ENCODE data around the gene ARHGAP27.
"Not testable (repeated sequence)": the region's sequence is repeated elsewhere in the genome, so short reads cannot be mapped to it uniquely, and the experiment has no call there.

The ARHGAP27 gene

GRCh38 chr17:45452329-45453224 lies 19.9 kb upstream of the ARHGAP27 start:
- not testable (repeated sequence) for H3K27me3 ChIP-seq (ENCODE audit: insufficient read depth, insufficient read length); H3K4me1 ChIP-seq (ENCODE audit: insufficient read depth, insufficient read length); DNase-seq (ENCODE audit: low read depth, low spot score); H3K36me3 ChIP-seq (ENCODE audit: insufficient read depth, insufficient read length, low read length); H3K9me3 ChIP-seq (ENCODE audit: insufficient read depth, low read length); H3K9ac ChIP-seq (ENCODE audit: insufficient read length, low read depth); H3K4me3 ChIP-seq (ENCODE audit: insufficient read length, low read depth)

GRCh38 chr17:45451660-45452059 lies 19.0 kb upstream of the ARHGAP27 start:
- not testable (repeated sequence) for H3K4me3 ChIP-seq (ENCODE audit: insufficient read length, low read depth); H3K9me3 ChIP-seq (ENCODE audit: insufficient read depth, low read length); H3K36me3 ChIP-seq (ENCODE audit: insufficient read depth, insufficient read length, low read length); H3K4me1 ChIP-seq (ENCODE audit: insufficient read depth, insufficient read length); H3K27me3 ChIP-seq (ENCODE audit: insufficient read depth, insufficient read length); DNase-seq (ENCODE audit: low read depth, low spot score); H3K9ac ChIP-seq (ENCODE audit: insufficient read length, low read depth)

GRCh38 chr17:45451131-45451530 lies 18.5 kb upstream of the ARHGAP27 start:
- H3K27me3 ChIP-seq (ENCODE audit: insufficient read depth, insufficient read length), result no peaks in the 10 kb centered on the region
- no peaks in the 10 kb centered on the region for H3K4me1 ChIP-seq (ENCODE audit: insufficient read depth, insufficient read length)
- no peak for DNase-seq (ENCODE audit: low read depth, low spot score)
- H3K36me3 ChIP-seq (ENCODE audit: insufficient read depth, insufficient read length, low read length), result peaks cover 5% of the 10 kb centered on the region
- no peak for TF ChIP-seq ZNF274 (IDR thresholded peaks at IDR 0.05; ENCODE audit: low read depth, low read length)
- TF ChIP-seq YY1 (IDR thresholded peaks at IDR 0.05; ENCODE audit: insufficient read depth, insufficient read length), result no peak
- TF ChIP-seq SUZ12 (IDR thresholded peaks at IDR 0.05; ENCODE audit: extremely low read depth, insufficient read depth, insufficient read length), result no peak
- no peaks in the 10 kb centered on the region for H3K9me3 ChIP-seq (ENCODE audit: insufficient read depth, low read length)
- H3K9ac ChIP-seq (ENCODE audit: insufficient read length, low read depth), result no peak overlapping the region
- H3K4me3 ChIP-seq (ENCODE audit: insufficient read length, low read depth), result no peak overlapping the region

- not testable (repeated sequence) for H3K4me1 ChIP-seq (ENCODE audit: insufficient read depth, insufficient read length); H3K9me3 ChIP-seq (ENCODE audit: insufficient read depth, low read length); H3K4me3 ChIP-seq (ENCODE audit: insufficient read length, low read depth); H3K9ac ChIP-seq (ENCODE audit: insufficient read length, low read depth); H3K27me3 ChIP-seq (ENCODE audit: insufficient read depth, insufficient read length); DNase-seq (ENCODE audit: low read depth, low spot score)
- H3K36me3 ChIP-seq (ENCODE audit: insufficient read depth, insufficient read length, low read length), result peaks cover 12% of the 10 kb centered on the region
These were observed 17.1 kb upstream of the ARHGAP27 start for GRCh38 chr17:45449708-45450329.

GRCh38 chr17:45449260-45449659 lies 16.6 kb upstream of the ARHGAP27 start:
- DNase-seq (ENCODE audit: low read depth, low spot score); H3K4me3 ChIP-seq (ENCODE audit: insufficient read length, low read depth); H3K27me3 ChIP-seq (ENCODE audit: insufficient read depth, insufficient read length); H3K4me1 ChIP-seq (ENCODE audit: insufficient read depth, insufficient read length); H3K9me3 ChIP-seq (ENCODE audit: insufficient read depth, low read length); H3K9ac ChIP-seq (ENCODE audit: insufficient read length, low read depth): not testable (repeated sequence)
- H3K36me3 ChIP-seq (ENCODE audit: insufficient read depth, insufficient read length, low read length), result peaks cover 13% of the 10 kb centered on the region

- H3K4me1 ChIP-seq (ENCODE audit: insufficient read depth, insufficient read length); H3K9me3 ChIP-seq (ENCODE audit: insufficient read depth, low read length); DNase-seq (ENCODE audit: low read depth, low spot score); H3K4me3 ChIP-seq (ENCODE audit: insufficient read length, low read depth); H3K27me3 ChIP-seq (ENCODE audit: insufficient read depth, insufficient read length); H3K9ac ChIP-seq (ENCODE audit: insufficient read length, low read depth); H3K36me3 ChIP-seq (ENCODE audit: insufficient read depth, insufficient read length, low read length): not testable (repeated sequence)
These were observed 15.8 kb upstream of the ARHGAP27 start for GRCh38 chr17:45448483-45448882.

GRCh38 chr17:45448066-45448465 lies 15.4 kb upstream of the ARHGAP27 start:
- not testable (repeated sequence) for H3K4me1 ChIP-seq (ENCODE audit: insufficient read depth, insufficient read length); H3K9ac ChIP-seq (ENCODE audit: insufficient read length, low read depth); H3K9me3 ChIP-seq (ENCODE audit: insufficient read depth, low read length); H3K36me3 ChIP-seq (ENCODE audit: insufficient read depth, insufficient read length, low read length); DNase-seq (ENCODE audit: low read depth, low spot score); H3K27me3 ChIP-seq (ENCODE audit: insufficient read depth, insufficient read length); H3K4me3 ChIP-seq (ENCODE audit: insufficient read length, low read depth)

GRCh38 chr17:45447650-45448049 lies 15.0 kb upstream of the ARHGAP27 start:
- not testable (repeated sequence) for H3K36me3 ChIP-seq (ENCODE audit: insufficient read depth, insufficient read length, low read length); H3K27me3 ChIP-seq (ENCODE audit: insufficient read depth, insufficient read length); H3K9me3 ChIP-seq (ENCODE audit: insufficient read depth, low read length); H3K4me3 ChIP-seq (ENCODE audit: insufficient read length, low read depth); H3K4me1 ChIP-seq (ENCODE audit: insufficient read depth, insufficient read length); H3K9ac ChIP-seq (ENCODE audit: insufficient read length, low read depth); DNase-seq (ENCODE audit: low read depth, low spot score)

GRCh38 chr17:45446872-45447625 lies 14.4 kb upstream of the ARHGAP27 start:
- H3K9ac ChIP-seq (ENCODE audit: insufficient read length, low read depth); H3K36me3 ChIP-seq (ENCODE audit: insufficient read depth, insufficient read length, low read length); H3K9me3 ChIP-seq (ENCODE audit: insufficient read depth, low read length); H3K27me3 ChIP-seq (ENCODE audit: insufficient read depth, insufficient read length); H3K4me1 ChIP-seq (ENCODE audit: insufficient read depth, insufficient read length); DNase-seq (ENCODE audit: low read depth, low spot score); H3K4me3 ChIP-seq (ENCODE audit: insufficient read length, low read depth): not testable (repeated sequence)

- not testable (repeated sequence) for H3K4me3 ChIP-seq (ENCODE audit: insufficient read length, low read depth); H3K9ac ChIP-seq (ENCODE audit: insufficient read length, low read depth); H3K9me3 ChIP-seq (ENCODE audit: insufficient read depth, low read length); H3K4me1 ChIP-seq (ENCODE audit: insufficient read depth, insufficient read length); H3K27me3 ChIP-seq (ENCODE audit: insufficient read depth, insufficient read length); H3K36me3 ChIP-seq (ENCODE audit: insufficient read depth, insufficient read length, low read length); DNase-seq (ENCODE audit: low read depth, low spot score)
These were observed 13.5 kb upstream of the ARHGAP27 start for GRCh38 chr17:45445901-45446743.
